ENCODE data around the gene MRPS6.

The MRPS6 gene

GRCh38 chr21:34112316-34113033 lies 39.1 kb downstream of the MRPS6 start:
- no peak overlapping the region for H3K4me3 ChIP-seq (ENCODE audit: low read depth, low read length)
- TF ChIP-seq CTCF (IDR thresholded peaks at IDR 0.05; ENCODE audit: borderline replicate concordance, insufficient read depth, low read depth, low read length): no peak

- TF ChIP-seq CTCF (IDR thresholded peaks at IDR 0.05; ENCODE audit: borderline replicate concordance, insufficient read depth, low read depth, low read length): no peak
- H3K4me3 ChIP-seq (ENCODE audit: low read depth, low read length): no peak overlapping the region
Measured at GRCh38 chr21:34113842-34114241, 40.5 kb downstream of the MRPS6 start.

- TF ChIP-seq CTCF (IDR thresholded peaks at IDR 0.05; ENCODE audit: borderline replicate concordance, insufficient read depth, low read depth, low read length): no peak
- H3K4me3 ChIP-seq (ENCODE audit: low read depth, low read length): no peak overlapping the region
Measured at GRCh38 chr21:34115160-34115559, 41.8 kb downstream of the MRPS6 start.

GRCh38 chr21:34116569-34116968 lies 43.2 kb downstream of the MRPS6 start:
- no peak for TF ChIP-seq CTCF (IDR thresholded peaks at IDR 0.05; ENCODE audit: borderline replicate concordance, insufficient read depth, low read depth, low read length)

GRCh38 chr21:34120867-34121266 lies 47.5 kb downstream of the MRPS6 start:
- no peak for TF ChIP-seq CTCF (IDR thresholded peaks at IDR 0.05; ENCODE audit: borderline replicate concordance, insufficient read depth, low read depth, low read length)
- no peak overlapping the region for H3K4me3 ChIP-seq (ENCODE audit: low read depth, low read length)

More at GRCh38 chr21:34116569-34116968, 43.2 kb downstream of the MRPS6 start:
- no peak overlapping the region for H3K4me3 ChIP-seq (ENCODE audit: low read depth, low read length)

- H3K4me3 ChIP-seq (ENCODE audit: low read depth, low read length): no peak overlapping the region
- TF ChIP-seq CTCF (IDR thresholded peaks at IDR 0.05; ENCODE audit: borderline replicate concordance, insufficient read depth, low read depth, low read length): no peak
Measured at GRCh38 chr21:34122047-34122446, 48.7 kb downstream of the MRPS6 start.

- no peak overlapping the region for H3K4me3 ChIP-seq (ENCODE audit: low read depth, low read length)
- TF ChIP-seq CTCF (IDR thresholded peaks at IDR 0.05; ENCODE audit: borderline replicate concordance, insufficient read depth, low read depth, low read length): no peak
Measured at GRCh38 chr21:34123609-34124008, 50.2 kb downstream of the MRPS6 start.

Measured in GM12875 (cell line).